Measurements from ENCODE around the gene PAPPA2. TPM values are rescaled to one million over a fixed set of nuclear protein-coding genes. Genes with fewer than 3 reads are reported as not detected.

PAPPA2 gene
- total and polyA plus RNA-seq, 2 donors from 2014 or later: 4.9 to 93.5 TPM

DNA sequence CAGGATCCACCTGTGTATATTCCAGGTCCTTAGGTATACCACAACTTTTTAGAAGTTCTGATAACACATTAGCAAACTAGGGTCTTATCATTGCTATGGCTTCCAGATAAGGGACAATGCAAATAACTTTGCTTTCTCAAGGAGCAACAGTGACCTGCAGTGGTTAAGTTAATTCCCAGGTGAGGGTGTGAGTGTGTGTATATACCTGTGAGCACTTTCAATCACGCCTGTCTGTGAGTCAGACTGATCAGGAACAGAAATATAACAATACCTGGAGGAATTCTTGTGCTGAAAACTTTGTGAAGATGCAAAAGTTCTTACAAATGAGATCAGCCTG is 317.0 kb downstream of the PAPPA2 start:
- no peaks in the 10 kb centered on the region for H3K9me3 ChIP-seq (ENCODE audit: control insufficient read depth in 2 of 3, insufficient read depth in 1 of 3, low read length in 3 of 3)
- no peak for DNase-seq
- FAIRE-seq: no peak
- TF ChIP-seq, protein P1, sequence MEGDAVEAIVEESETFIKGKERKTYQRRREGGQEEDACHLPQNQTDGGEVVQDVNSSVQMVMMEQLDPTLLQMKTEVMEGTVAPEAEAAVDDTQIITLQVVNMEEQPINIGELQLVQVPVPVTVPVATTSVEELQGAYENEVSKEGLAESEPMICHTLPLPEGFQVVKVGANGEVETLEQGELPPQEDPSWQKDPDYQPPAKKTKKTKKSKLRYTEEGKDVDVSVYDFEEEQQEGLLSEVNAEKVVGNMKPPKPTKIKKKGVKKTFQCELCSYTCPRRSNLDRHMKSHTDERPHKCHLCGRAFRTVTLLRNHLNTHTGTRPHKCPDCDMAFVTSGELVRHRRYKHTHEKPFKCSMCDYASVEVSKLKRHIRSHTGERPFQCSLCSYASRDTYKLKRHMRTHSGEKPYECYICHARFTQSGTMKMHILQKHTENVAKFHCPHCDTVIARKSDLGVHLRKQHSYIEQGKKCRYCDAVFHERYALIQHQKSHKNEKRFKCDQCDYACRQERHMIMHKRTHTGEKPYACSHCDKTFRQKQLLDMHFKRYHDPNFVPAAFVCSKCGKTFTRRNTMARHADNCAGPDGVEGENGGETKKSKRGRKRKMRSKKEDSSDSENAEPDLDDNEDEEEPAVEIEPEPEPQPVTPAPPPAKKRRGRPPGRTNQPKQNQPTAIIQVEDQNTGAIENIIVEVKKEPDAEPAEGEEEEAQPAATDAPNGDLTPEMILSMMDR (IDR thresholded peaks at IDR 0.05; ENCODE audit: borderline replicate concordance, extremely low read depth, insufficient read depth): no peak
- no peak overlapping the region for H3K27ac ChIP-seq (ENCODE audit: low read depth in 2 of 2, low read length in 2 of 2)
- no peak overlapping the region for H3K9ac ChIP-seq (ENCODE audit: low read length in 3 of 3)
- H3K4me1 ChIP-seq (ENCODE audit: control insufficient read depth in 2 of 3, insufficient read depth in 2 of 3, low read depth in 1 of 3, low read length in 3 of 3): no peaks in the 10 kb centered on the region
- H3K4me3 ChIP-seq (ENCODE audit: low read length in 3 of 3): no peak overlapping the region
- no peaks in the 10 kb centered on the region for H3K27me3 ChIP-seq (ENCODE audit: control insufficient read depth, insufficient read depth, low read length)
- intact Hi-C loops (cut with DNase I): no loop called here
- H3K36me3 ChIP-seq (ENCODE audit: control insufficient read depth in 2 of 3, insufficient read depth in 3 of 3, low read length in 3 of 3): no peaks in the 10 kb centered on the region

DNA sequence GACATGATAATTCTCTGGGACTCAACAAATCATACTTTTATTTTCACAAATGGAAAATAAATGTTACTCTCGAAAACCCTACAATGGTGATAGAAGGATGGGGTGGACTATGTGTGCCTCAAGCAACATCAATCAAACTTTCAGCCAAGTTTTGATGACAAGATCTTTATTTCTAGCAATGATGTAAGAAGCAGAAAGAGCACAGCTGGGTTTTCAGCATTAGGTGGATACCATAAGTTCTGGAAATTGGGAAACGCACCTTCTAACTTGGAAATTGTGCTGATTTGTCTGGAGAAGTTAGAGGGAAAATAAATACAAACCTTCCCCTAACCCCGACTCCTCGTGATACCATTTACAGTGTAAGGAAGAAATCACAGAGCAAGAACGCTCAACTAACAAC is 320.3 kb downstream of the PAPPA2 start:
- Histone ChIP-seq H3K4me3 (ENCODE audit: low read length in 3 of 3) (no peak overlapping the region), H3K36me3 (ENCODE audit: control insufficient read depth in 2 of 3, insufficient read depth in 3 of 3, low read length in 3 of 3) (no peaks in the 10 kb centered on the region), H3K4me1 (ENCODE audit: control insufficient read depth in 2 of 3, insufficient read depth in 2 of 3, low read depth in 1 of 3, low read length in 3 of 3) (no peaks in the 10 kb centered on the region), H3K27me3 (ENCODE audit: control insufficient read depth, insufficient read depth, low read length) (no peaks in the 10 kb centered on the region), H3K27ac (ENCODE audit: low read depth in 2 of 2, low read length in 2 of 2) (no peak overlapping the region), H3K9me3 (ENCODE audit: control insufficient read depth in 2 of 3, insufficient read depth in 1 of 3, low read length in 3 of 3) (no peaks in the 10 kb centered on the region), H3K9ac (ENCODE audit: low read length in 3 of 3) (no peak overlapping the region)
- intact Hi-C loops (cut with DNase I): no loop called here
- no peak for DNase-seq
- no peak for FAIRE-seq
- TF ChIP-seq, protein P1 (IDR thresholded peaks at IDR 0.05; ENCODE audit: borderline replicate concordance, extremely low read depth, insufficient read depth): no peak

- FAIRE-seq: no peak
- intact Hi-C loops (cut with DNase I): no loop called here
- no peaks in the 10 kb centered on the region for H3K9me3 ChIP-seq (ENCODE audit: control insufficient read depth in 2 of 3, insufficient read depth in 1 of 3, low read length in 3 of 3)
- no peaks in the 10 kb centered on the region for H3K4me1 ChIP-seq (ENCODE audit: control insufficient read depth in 2 of 3, insufficient read depth in 2 of 3, low read depth in 1 of 3, low read length in 3 of 3)
- DNase-seq: no peak
- H3K9ac ChIP-seq (ENCODE audit: low read length in 3 of 3): no peak overlapping the region
- H3K27ac ChIP-seq (ENCODE audit: low read depth in 2 of 2, low read length in 2 of 2): no peak overlapping the region
- no peaks in the 10 kb centered on the region for H3K36me3 ChIP-seq (ENCODE audit: control insufficient read depth in 2 of 3, insufficient read depth in 3 of 3, low read length in 3 of 3)
- no peaks in the 10 kb centered on the region for H3K27me3 ChIP-seq (ENCODE audit: control insufficient read depth, insufficient read depth, low read length)
- TF ChIP-seq, protein P1 (IDR thresholded peaks at IDR 0.05; ENCODE audit: borderline replicate concordance, extremely low read depth, insufficient read depth): no peak
- H3K4me3 ChIP-seq (ENCODE audit: low read length in 3 of 3): no peak overlapping the region
Measured at GRCh38 chr1:176785056-176785455, 322.1 kb downstream of the PAPPA2 start.

GRCh38 chr1:176785791-176786190 is 322.8 kb downstream of the PAPPA2 start:
- Histone ChIP-seq H3K36me3 (ENCODE audit: control insufficient read depth in 2 of 3, insufficient read depth in 3 of 3, low read length in 3 of 3) (no peaks in the 10 kb centered on the region), H3K9me3 (ENCODE audit: control insufficient read depth in 2 of 3, insufficient read depth in 1 of 3, low read length in 3 of 3) (no peaks in the 10 kb centered on the region), H3K4me3 (ENCODE audit: low read length in 3 of 3) (no peak overlapping the region), H3K27me3 (ENCODE audit: control insufficient read depth, insufficient read depth, low read length) (no peaks in the 10 kb centered on the region), H3K9ac (ENCODE audit: low read length in 3 of 3) (no peak overlapping the region), H3K27ac (ENCODE audit: low read depth in 2 of 2, low read length in 2 of 2) (no peak overlapping the region), H3K4me1 (ENCODE audit: control insufficient read depth in 2 of 3, insufficient read depth in 2 of 3, low read depth in 1 of 3, low read length in 3 of 3) (no peaks in the 10 kb centered on the region)
- intact Hi-C loops (cut with DNase I): no loop called here
- DNase-seq (peak in 3 of 5 donors; percentile 47 to 73 (median 66)), FAIRE-seq (no peak)
- TF ChIP-seq, protein P1 (IDR thresholded peaks at IDR 0.05; ENCODE audit: borderline replicate concordance, extremely low read depth, insufficient read depth): no peak

All from kidney (tissue), 14 donors.